Keratinocyte (primary cell): ENCODE data around the gene CNTNAP2.

Experiments used
- EZH2 ChIP-seq: IDR thresholded peaks from one replicate; pipeline ENCODE4 v1.6.1; 2012; ENCODE audit warnings: inconsistent platforms, mild to moderate bottlenecking, low read length, moderate library complexity
- TF ChIP-seq, protein P1 (sequence below), 3 experiments: IDR thresholded peaks in 1 of 3; conservative IDR thresholded peaks in 1 of 3; optimal IDR thresholded peaks in 1 of 3; 2 replicates in 2 of 3; 3 replicates in 1 of 3; pipeline versions ENCODE3 to v1.5.1; 2011; ENCODE audit warnings: low read length in 3 of 3, mild to moderate bottlenecking in 3 of 3, moderate library complexity in 2 of 3, control low read depth in 1 of 3, inconsistent platforms in 1 of 3; ENCODE audit not compliant: insufficient read depth in 2 of 3; ENCODE audit errors: extremely low read depth in 1 of 3

- TF ChIP-seq, protein P1, sequence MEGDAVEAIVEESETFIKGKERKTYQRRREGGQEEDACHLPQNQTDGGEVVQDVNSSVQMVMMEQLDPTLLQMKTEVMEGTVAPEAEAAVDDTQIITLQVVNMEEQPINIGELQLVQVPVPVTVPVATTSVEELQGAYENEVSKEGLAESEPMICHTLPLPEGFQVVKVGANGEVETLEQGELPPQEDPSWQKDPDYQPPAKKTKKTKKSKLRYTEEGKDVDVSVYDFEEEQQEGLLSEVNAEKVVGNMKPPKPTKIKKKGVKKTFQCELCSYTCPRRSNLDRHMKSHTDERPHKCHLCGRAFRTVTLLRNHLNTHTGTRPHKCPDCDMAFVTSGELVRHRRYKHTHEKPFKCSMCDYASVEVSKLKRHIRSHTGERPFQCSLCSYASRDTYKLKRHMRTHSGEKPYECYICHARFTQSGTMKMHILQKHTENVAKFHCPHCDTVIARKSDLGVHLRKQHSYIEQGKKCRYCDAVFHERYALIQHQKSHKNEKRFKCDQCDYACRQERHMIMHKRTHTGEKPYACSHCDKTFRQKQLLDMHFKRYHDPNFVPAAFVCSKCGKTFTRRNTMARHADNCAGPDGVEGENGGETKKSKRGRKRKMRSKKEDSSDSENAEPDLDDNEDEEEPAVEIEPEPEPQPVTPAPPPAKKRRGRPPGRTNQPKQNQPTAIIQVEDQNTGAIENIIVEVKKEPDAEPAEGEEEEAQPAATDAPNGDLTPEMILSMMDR (optimal IDR thresholded peaks at IDR 0.05 in 1 of 3, IDR thresholded peaks at IDR 0.05 in 1 of 3, conservative IDR thresholded peaks at IDR 0.05 in 1 of 3; ENCODE audit: extremely low read depth in 1 of 3, insufficient read depth in 2 of 3, low read length in 3 of 3) = no peak
- no peak for TF ChIP-seq EZH2
These were observed 961.7 kb downstream of the CNTNAP2 start for GRCh38 chr7:147078312-147078711.
